ENCODE measurements around the gene FAM83G.

FAM83G gene

GRCh38 chr17:19014628-19015215 lies 10.2 kb upstream of the FAM83G start:
- H3K9me3 Mint-ChIP-seq, result no peaks in the 10 kb centered on the region
- no peak for TF ChIP-seq CTCF (IDR thresholded peaks at IDR 0.05; ENCODE audit: unreplicated experiment in 3 of 3)
- H3K4me3 Mint-ChIP-seq, result no peak overlapping the region
- no peak overlapping the region for H3K27ac Mint-ChIP-seq
- peaks cover 23% of the 10 kb centered on the region for H3K27me3 Mint-ChIP-seq (ENCODE audit: low read depth)
- peaks cover 6% of the 10 kb centered on the region for H3K4me1 Mint-ChIP-seq
- no peaks in the 10 kb centered on the region for H3K36me3 Mint-ChIP-seq (ENCODE audit: low read depth)

DNA sequence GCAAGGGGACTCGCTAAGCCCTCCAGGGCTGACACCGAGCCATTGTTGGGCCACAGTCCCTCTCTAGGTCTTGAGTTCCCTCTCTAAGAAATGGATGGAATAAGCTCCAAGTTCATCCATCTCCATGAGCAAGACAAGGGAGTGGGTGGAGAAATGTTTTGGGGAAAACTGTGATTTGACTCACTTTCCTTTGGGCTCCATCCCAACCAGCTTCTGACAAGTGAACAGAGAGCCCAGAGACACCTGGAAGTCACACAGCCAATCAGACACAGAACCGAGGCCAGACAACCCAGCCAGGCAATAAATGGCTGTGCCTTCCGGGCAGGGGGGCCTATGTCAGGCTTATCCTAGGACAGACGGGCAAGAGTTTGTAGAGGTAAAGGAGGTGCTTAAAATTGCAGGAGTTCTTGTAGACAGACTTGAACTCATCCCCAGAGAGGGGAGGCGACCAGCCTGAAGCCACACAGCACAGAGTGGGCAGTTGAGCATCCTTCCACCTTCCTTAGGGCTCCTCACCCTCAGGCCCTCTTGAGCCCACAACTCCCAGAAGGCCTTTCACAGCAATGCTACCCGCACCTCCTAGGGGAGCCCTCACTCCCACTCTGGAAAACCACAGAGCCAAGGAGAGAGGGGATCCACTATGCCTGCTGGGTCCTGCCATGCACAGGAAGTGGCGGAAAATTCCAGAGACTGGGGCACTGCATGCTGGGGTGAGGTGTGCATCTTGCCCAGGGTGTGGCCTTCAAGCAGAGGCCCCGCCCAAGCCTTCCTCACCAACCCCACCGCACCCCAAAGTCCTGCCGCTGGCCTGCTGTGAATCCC lies 9.5 kb upstream of the FAM83G start:
- no peaks in the 10 kb centered on the region for H3K9me3 Mint-ChIP-seq
- H3K36me3 Mint-ChIP-seq (ENCODE audit: low read depth), result no peaks in the 10 kb centered on the region
- no peak overlapping the region for H3K27ac Mint-ChIP-seq
- no peak overlapping the region for H3K4me3 Mint-ChIP-seq
- peaks cover 4% of the 10 kb centered on the region for H3K4me1 Mint-ChIP-seq
- peaks cover 20% of the 10 kb centered on the region for H3K27me3 Mint-ChIP-seq (ENCODE audit: low read depth)
- TF ChIP-seq CTCF (IDR thresholded peaks at IDR 0.05; ENCODE audit: unreplicated experiment in 3 of 3), result no peak

DNA sequence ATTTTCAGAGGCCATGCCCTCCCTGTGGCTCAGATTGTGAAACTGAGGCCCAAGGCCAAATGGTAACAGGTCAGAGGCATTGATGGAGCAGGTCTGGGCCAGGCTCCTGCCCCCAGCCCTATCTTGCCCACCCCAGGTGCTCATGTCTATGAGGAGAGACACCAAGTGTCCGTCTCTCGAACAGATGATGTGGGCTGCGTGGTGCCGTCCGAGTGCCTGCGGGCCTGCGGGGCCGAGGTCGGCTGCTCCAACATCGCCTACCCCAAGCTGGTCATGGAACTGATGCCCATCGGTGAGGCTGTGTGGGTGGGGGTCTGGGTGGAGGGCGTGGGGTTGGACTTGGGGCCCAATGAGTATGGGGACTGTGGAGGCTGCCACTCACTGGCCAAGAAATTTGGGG lies 8.7 kb upstream of the FAM83G start:
- Mint-ChIP-seq H3K27me3 (ENCODE audit: low read depth) (peaks cover 16% of the 10 kb centered on the region), H3K9me3 (no peaks in the 10 kb centered on the region), H3K36me3 (ENCODE audit: low read depth) (no peaks in the 10 kb centered on the region), H3K4me3 (no peak overlapping the region), H3K4me1 (no peaks in the 10 kb centered on the region), H3K27ac (no peak overlapping the region)
- no peak for TF ChIP-seq CTCF (IDR thresholded peaks at IDR 0.05; ENCODE audit: unreplicated experiment in 3 of 3)

DNA sequence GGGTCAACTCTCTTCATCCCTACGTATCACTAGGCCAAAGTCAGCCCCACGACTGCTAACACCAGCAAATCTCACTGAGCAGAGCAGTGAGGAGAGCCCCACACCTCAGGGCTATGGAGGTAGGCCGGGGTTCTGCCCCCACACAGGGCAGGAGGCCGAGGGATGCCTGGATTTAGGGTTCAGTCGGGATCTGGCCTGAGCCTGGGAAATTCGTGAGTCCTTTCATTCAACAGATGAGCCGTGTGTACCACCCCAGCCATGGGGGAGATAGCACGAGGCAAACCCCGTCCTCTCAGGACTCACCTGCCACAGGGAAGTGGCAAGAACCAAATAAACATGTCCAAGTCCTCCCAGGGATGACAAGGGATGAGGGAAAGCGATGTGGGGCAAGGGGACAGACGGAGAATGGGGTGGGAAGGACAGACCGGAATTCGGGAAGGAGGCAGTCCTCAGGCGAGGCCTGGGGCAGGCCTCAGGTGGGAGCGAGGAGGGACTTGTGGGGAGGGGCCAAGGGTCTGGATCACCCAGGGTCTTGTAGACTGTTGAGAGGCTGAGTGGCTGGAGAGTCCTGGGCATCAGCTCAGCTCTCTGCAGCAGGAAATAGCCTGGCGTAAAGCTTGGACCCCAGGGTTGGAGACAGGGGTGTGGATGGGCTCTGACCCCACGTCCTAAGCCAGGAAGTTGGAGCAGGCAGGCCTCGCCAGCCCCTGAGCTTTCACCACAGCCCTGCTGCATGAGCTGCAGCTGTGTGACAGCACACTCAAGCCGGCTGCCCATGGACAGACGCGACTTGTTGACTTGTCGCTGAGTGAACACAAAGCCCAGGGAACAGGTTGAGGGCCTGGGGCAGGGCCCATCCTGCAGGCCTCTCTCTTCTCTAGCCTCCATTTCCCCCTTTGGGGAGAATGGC lies 7.9 kb upstream of the FAM83G start:
- H3K27me3 Mint-ChIP-seq (ENCODE audit: low read depth), result peaks cover 22% of the 10 kb centered on the region
- no peak overlapping the region for H3K27ac Mint-ChIP-seq
- no peaks in the 10 kb centered on the region for H3K36me3 Mint-ChIP-seq (ENCODE audit: low read depth)

GRCh38 chr17:19011581-19011980 lies 7.0 kb upstream of the FAM83G start:
- Mint-ChIP-seq H3K9me3 (peaks cover 4% of the 10 kb centered on the region), H3K4me1 (no peaks in the 10 kb centered on the region), H3K27me3 (ENCODE audit: low read depth) (peaks cover 26% of the 10 kb centered on the region), H3K36me3 (ENCODE audit: low read depth) (no peaks in the 10 kb centered on the region), H3K4me3 (no peak overlapping the region), H3K27ac (no peak overlapping the region)
- TF ChIP-seq CTCF (IDR thresholded peaks at IDR 0.05; ENCODE audit: unreplicated experiment in 3 of 3), result no peak

More for the DNA sequence above, 7.9 kb upstream of the FAM83G start:
- no peaks in the 10 kb centered on the region for H3K4me1 Mint-ChIP-seq
- no peaks in the 10 kb centered on the region for H3K9me3 Mint-ChIP-seq
- no peak overlapping the region for H3K4me3 Mint-ChIP-seq
- no peak for TF ChIP-seq CTCF (IDR thresholded peaks at IDR 0.05; ENCODE audit: unreplicated experiment in 3 of 3)
